HG03135 (cell line): ENCODE measurements around the gene RPS6KA2.
"Not testable (repeated sequence)": the region's sequence is repeated elsewhere in the genome, so short reads cannot be mapped to it uniquely, and the experiment has no call there.

Experiments
- ATAC-seq: cut with Tn5 transposase; IDR thresholded peaks from one replicate; pipeline ENCODE4 v1.9.1; 2021; ENCODE audit warnings: mild to moderate bottlenecking, moderate library complexity; ENCODE audit not compliant: unreplicated experiment

RPS6KA2 gene

GRCh38 chr6:166558156-166559005, 68.7 kb downstream of the RPS6KA2 start:
- no peak for ATAC-seq

DNA sequence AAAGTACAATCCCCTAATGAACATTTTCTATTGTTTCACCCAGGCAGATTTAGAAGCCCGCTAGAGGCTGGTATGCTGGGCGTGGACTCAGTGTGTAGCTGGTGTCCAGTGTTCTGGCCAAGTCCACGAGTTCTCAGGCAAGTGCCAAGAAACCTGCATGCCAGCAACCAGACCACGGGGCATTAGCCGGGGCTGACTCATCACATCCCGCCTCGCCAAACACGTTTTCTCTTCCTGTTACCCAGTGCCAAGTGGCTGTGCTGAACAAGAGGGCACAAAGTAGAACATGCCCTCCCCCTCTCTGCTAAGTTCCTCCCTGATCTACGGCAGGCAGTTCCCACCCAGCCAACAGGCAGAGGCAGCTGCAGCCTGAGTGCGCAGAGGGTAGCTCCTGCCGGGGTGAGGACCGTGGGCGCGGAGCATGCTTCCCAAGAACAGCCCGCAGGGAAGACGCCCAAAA, 70.2 kb downstream of the RPS6KA2 start:
- no peak for ATAC-seq

DNA sequence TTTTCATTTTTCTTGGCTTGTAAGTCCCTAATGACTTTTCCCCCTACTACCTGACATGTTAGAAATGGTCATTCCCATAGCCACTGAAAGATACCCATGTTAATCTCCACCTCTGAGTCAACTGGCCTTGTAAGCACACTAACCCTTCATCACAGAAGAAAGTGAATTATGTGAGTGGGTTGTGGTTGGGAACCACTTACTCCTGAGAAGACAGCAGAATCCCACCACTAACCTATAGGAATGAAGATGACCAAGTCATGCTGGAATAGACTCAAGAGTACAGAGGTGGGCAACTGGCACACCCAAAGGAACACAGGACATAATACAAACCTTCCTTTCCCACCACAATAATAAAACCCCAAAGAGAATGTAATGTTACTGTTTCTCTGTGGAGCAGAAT, 70.7 kb downstream of the RPS6KA2 start:
- ATAC-seq, result no peak

DNA sequence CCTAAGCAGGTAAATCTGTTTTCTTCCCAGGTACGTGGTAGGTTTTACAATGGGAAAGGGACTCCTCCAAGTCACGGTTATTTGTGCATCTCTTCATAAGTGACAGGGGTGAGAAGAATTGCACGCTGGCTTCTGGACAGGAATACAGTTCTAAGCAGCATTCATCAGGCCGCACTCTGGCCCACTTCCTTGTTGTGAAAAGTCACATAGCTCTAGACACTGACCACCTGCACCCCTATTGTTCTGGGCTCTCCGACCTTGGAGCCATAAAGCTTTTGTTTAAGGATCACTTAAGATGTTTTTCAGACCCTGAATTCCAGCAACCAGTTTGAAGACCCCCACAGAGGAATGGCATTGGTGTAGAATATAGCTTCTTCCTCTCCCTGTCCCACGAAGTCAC, 72.0 kb downstream of the RPS6KA2 start:
- no peak for ATAC-seq

GRCh38 chr6:166554316-166554715, 72.7 kb downstream of the RPS6KA2 start:
- ATAC-seq, result no peak

DNA sequence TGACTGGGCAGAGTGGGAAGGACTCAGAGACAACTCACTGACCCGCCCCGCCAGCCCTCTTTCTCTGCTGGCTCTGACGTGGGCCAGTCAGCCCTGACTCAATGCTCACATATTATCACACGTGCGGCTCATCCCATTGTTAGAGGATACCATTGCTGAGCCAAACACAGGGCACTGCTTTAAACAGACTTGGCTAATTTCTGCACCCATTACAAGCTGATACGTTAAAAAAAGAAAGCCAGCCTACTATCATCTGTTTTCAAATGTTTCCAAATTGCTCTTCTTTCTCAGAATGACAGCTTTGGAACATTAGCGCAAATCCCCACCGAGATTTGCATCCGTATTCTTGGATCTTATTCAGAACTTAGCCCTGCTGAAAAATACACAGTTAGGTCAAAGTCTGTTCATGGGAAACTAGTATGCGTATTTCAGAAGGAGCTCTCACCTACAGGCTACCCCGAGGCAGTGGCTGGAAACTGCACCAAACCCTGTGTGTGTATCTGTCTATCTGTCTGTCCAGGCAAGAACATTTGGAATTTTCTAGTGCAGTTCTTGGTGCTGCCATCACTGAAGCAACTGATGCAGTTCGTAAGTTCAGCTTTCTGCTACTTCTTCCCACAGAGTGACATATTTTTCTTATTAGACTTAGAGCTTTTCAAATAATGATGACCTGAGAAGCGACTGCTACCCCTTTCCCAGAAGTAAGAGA, 73.3 kb downstream of the RPS6KA2 start:
- ATAC-seq, result no peak

- ATAC-seq, result no peak
These were observed 74.5 kb downstream of the RPS6KA2 start for GRCh38 chr6:166552600-166552999.

- no peak for ATAC-seq
These were observed 75.1 kb downstream of the RPS6KA2 start for GRCh38 chr6:166551754-166552495.

- ATAC-seq, result no peak
These were observed 80.4 kb downstream of the RPS6KA2 start for GRCh38 chr6:166546653-166547052.

DNA sequence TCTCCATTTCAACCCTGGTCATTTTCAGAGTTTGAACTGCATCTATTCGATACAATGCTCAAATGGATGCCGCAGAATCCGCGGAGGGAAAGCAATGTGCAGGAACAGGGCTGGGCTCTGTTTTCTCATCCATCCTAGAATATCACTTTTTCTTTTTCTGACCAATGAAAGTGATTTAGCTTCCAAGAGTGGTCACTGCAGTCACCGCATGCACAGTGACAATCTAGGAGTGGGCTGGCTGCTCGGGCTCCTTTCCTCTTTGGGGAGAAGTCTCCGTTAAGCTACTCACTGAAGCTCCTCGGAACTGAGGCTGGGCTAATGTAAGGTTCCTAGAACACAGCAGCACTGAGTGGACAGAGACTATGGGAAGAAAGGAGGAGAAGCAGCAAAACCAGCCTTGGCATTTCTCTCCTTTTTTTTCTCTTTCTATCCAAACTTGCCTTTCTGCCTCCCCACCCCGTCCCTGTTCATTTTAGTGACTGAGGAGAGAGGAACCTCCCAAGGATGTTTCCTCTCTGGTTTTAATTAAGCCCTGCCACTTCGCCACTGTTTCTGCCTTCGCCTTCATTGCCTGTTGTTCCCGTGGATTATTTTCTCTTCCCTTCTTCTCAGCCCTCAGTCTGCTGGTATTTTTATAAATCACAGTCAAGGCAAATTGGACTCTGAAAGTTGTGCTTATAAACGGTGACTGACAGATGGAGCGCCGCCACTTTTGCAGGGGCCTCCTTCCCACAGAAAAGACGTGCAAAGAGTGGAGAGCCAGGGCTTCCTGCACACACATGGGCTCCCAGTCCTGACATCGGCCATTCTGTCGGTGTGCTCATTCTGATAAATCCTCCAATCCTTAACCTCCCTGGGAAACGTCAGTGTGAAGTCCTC, 81.7 kb downstream of the RPS6KA2 start:
- ATAC-seq, result no peak

DNA sequence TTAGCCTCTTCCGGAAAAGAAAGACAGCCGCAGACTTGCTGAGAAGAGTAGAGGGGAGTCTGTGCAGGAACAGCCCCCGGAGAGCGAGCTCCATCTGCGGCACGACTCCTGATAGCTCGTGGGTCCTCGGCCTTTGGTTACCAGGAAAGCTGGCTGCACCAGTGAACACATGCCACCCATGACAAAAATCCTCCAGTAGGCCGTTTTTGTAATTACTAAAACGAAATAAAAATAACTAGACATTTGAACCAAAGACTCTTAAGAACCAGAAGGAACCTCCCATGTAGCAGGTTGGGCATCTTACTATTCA, 82.8 kb downstream of the RPS6KA2 start:
- ATAC-seq, result no peak

DNA sequence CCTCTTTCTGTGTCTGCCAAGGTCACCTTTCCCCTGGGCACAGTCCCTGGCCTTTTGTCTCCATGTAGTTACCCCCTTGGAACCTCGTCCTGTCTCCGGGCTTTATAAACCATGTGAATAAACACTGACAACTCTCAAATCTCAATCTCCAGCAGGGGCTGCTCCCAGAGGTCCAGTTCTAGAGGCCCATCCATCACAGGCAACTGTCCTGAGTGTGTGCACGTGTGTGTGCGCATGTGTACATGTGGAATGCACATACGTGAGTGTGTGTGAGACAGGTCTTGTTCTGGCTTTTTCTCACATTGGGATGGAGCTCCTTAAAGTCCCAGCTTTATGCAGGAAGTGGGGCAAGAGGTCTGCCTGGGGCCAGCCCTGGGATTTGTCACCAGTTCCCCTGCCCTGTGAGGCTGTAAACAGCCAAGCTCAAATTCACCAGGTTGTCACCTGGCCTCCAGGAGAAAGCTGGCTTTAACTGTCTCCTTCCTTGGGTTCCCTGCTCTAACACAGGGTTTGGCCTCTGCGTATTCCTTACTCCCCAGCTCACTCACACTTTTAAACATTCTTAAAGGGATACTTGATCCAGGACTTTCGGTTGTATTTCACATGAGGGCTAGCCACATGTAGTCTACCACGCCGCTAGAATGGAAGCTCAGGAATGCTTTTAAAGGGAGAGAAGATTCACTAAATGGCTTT, 83.3 kb downstream of the RPS6KA2 start:
- ATAC-seq, result no peak

DNA sequence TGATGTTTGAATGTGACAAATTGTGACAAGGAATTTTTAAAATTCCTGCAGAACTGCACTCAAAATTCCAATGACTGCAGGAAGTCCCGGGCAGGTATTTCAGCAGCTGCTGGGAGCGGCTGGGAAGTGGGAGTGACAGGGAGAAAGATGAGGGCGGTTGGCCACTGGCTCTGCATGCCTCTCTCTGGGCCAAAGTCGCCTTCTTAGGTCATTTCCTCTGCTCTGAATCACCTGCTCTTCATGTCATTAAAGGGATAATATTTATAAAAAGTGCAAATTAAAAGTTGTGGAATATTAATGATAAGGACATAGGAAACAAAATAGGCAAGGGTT, 84.5 kb downstream of the RPS6KA2 start:
- ATAC-seq, result no peak

- ATAC-seq, result no peak
These were observed 85.0 kb downstream of the RPS6KA2 start for GRCh38 chr6:166541876-166542579.

DNA sequence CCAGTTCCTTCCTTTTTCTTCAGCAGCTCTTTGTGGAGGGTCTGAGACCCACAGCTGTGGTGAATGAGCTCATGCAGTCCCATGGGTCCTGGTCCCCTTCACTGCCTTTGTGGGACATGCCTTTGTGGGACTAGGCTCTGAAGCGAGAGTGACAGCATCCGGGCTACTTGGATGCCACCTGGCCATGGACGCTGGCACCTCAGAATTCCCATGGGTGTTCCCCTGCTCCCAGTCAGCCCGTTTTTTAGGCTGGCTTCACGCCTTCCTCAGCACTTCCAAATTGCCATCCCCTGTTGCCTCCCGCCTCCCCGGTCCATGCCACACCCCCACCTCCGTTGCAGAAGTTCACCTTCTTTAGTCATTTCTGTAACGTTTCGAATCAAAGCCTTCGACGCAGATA, 85.7 kb downstream of the RPS6KA2 start:
- ATAC-seq, result peak; percentile 35

GRCh38 chr6:166540631-166541331, 86.3 kb downstream of the RPS6KA2 start:
- ATAC-seq, result peak; percentile 93

GRCh38 chr6:166539543-166539942, 87.5 kb downstream of the RPS6KA2 start:
- ATAC-seq, result no peak

DNA sequence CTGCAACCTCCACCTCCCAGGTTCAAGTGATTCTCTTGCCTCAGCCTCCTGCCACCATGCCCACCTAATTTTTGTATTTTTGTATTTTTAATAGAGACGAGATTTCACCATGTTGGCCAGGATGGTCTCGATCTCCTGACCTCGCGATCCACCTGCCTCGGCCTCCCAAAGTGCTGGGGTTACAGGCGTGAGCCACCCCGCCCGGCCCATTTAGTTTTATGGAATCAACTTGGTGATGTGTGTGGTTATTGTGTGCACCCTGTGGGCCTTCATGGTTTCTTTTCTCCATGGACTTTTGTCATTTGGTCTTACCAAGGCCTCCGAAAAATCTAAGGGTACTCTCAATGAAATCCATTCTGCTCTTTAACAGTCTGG, 88.1 kb downstream of the RPS6KA2 start:
- not testable (repeated sequence) for ATAC-seq
